H1 (cell line): ENCODE measurements around the gene PRAF2. TPM values are rescaled to one million over a fixed set of nuclear protein-coding genes. Genes with fewer than 3 reads are reported as not detected.

Experiments
- ASH2L ChIP-seq: fragments of 200-600, 300-600 bp; sonication (generic); IDR thresholded peaks from one replicate; pipeline ENCODE4 v1.7.1; 2017; ENCODE audit warnings: low read length
- CBX5 ChIP-seq: fragments of 300-800, 300-1000 bp; sonication (generic); IDR thresholded peaks from 2 replicates; pipeline ENCODE4 v1.7.1; 2016; ENCODE audit warnings: antibody characterized with exemption, low read length, low read depth
- CREB1 ChIP-seq: IDR thresholded peaks from 2 replicates; pipeline ENCODE4 v1.6.1; 2012; ENCODE audit warnings: inconsistent platforms
- CTBP2 ChIP-seq: IDR thresholded peaks from 2 replicates; pipeline ENCODE4 v1.7.0; 2011; ENCODE audit warnings: borderline replicate concordance, mild to moderate bottlenecking, moderate library complexity, mixed read lengths, low read length; ENCODE audit not compliant: insufficient read depth, insufficient read length
- JUN ChIP-seq: IDR thresholded peaks from 2 replicates; pipeline ENCODE4 v1.6.1; 2011; ENCODE audit warnings: low read depth, mild to moderate bottlenecking, improper control_type of control experiment, low read length
- KDM1A ChIP-seq: fragments of 200-600, 300-600 bp; sonication (generic); IDR thresholded peaks from 2 replicates; pipeline ENCODE4 v1.7.1; 2016; ENCODE audit warnings: mild to moderate bottlenecking, low read length, borderline replicate concordance
- POLR2A ChIP-seq, 2 experiments: IDR thresholded peaks; 1 replicate in 1 of 2; 2 replicates in 1 of 2; pipeline ENCODE4 v1.6.1; 2011; ENCODE audit warnings: low read depth in 2 of 2, low read length in 2 of 2, mild to moderate bottlenecking in 2 of 2; ENCODE audit errors: control extremely low read depth in 1 of 2
- POLR2AphosphoS5 ChIP-seq: IDR thresholded peaks from 2 replicates; pipeline ENCODE4 v1.6.1; 2011; ENCODE audit warnings: low read depth, low read length
- SRF ChIP-seq: IDR thresholded peaks from 2 replicates; pipeline ENCODE4 v1.6.1; 2011; ENCODE audit warnings: mild to moderate bottlenecking, low read depth, low read length, moderate library complexity
- TCF12 ChIP-seq: IDR thresholded peaks from 2 replicates; pipeline ENCODE4 v1.6.1; 2011; ENCODE audit warnings: low read depth, mild to moderate bottlenecking, low read length
- polyA plus RNA-seq, 7 experiments: library from polyadenylated mRNA; depleted of rRNA in 3 of 7; stranded (reverse) in 5 of 7; unstranded in 2 of 7; fragments of >200 nt in 5 of 7; fragments of 200-250 nt in 2 of 7; gene quantifications; 1 replicate in 5 of 7; 2 replicates in 1 of 7; 4 replicates in 1 of 7; pipeline versions ENCODE4 v1.2.1 to v1.2.3, GENCODE V29; 2011 to 2013; ENCODE audit warnings: missing spikeins in 2 of 7, mixed read lengths in 2 of 7
- total RNA-seq: library from RNA; stranded (reverse); fragmentation: NEBNext Ultra II Directional; extraction: Animal tissue kit (Norgen Biotek cat#: 25700); gene quantifications from 2 replicates; pipeline ENCODE4 v1.2.1, GENCODE V29; 2021

PRAF2 gene
- total and polyA plus RNA-seq, 2 of the 8 experiments (the other 6 are each of a cell fraction or from before 2014, with no cell fraction given): 11.3 to 15.4 TPM

DNA sequence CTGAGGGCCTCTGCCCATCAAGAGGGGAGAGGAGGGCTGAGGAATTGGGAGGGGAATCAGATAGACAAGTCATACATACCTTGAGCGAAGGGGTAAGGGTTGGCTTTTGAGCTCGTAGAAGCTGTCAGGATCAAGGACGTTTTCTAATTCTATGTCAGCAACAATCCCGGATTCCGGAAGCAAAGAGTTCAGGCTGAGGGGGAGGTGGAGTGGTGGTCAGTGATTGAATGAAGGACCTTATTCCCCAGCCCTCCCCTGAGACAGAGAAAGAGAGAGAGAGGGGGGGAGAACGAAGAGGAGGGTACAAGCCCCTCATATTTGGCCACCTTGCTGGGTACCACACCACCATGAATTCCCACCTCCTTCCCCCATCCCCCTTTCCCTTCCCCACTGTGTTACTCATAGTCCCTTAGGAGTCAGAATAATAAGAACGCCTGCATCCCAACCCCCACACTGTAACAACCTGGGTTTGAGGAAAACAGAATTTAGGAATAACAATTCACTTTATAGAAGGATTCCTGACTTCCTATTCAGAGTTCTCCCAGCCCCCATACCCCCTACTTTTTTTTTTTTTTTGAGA is 33.3 kb downstream of the PRAF2 start (continued):
- TF ChIP-seq CTBP2 (no peak), ASH2L (peak; percentile 21), POLR2AphosphoS5 (no peak), CREB1 (no peak), CBX5 (no peak), TCF12 (no peak), JUN (no peak), POLR2A (IDR thresholded peaks at IDR 0.05; ENCODE audit: control extremely low read depth in 1 of 2, low read depth in 2 of 2, low read length in 2 of 2) (0 out of 3 replicates have a peak, but pooled peaks of 1 of the 2 experiments have one; percentile 38), SRF (no peak), KDM1A (no peak)
